Neural cell (in vitro differentiated cells): Measurements from ENCODE around the gene ZNF200. TPM values are rescaled to one million over a fixed set of nuclear protein-coding genes. Genes with fewer than 3 reads are reported as not detected.

ENCODE experiments used
- H2AFZ ChIP-seq: fragments of 200-600, 300-800 bp; sonication (generic), shearing (Covaris generic); 2 replicates; pipeline ENCODE4 v1.6.0; 2014; ENCODE audit warnings: low read depth, mild to moderate bottlenecking, antibody characterized with exemption, low read length, moderate library complexity
- H3F3A ChIP-seq: fragments of 200-600 bp; shearing (Covaris generic); 2 replicates; pipeline ENCODE4 v1.6.1; 2016; ENCODE audit warnings: mild to moderate bottlenecking, moderate library complexity, mixed read lengths, antibody characterized with exemption, low read length; ENCODE audit not compliant: insufficient read depth, poor library complexity, severe bottlenecking
- H3K27ac ChIP-seq: fragments of 200-600, 300-800 bp; sonication (generic), shearing (Covaris generic); 2 replicates; pipeline ENCODE4 v1.5.1; 2014; ENCODE audit warnings: mild to moderate bottlenecking, low read length, moderate library complexity
- H3K27me3 ChIP-seq: fragments of 300-800, 200-600 bp; sonication (generic), shearing (Covaris generic); 2 replicates; pipeline ENCODE4 v1.6.0; 2014; ENCODE audit warnings: mild to moderate bottlenecking, low read depth, low read length, moderate library complexity; ENCODE audit not compliant: insufficient read depth
- H3K36me3 ChIP-seq: fragments of 300-800, 200-600 bp; sonication (generic), shearing (Covaris generic); 2 replicates; pipeline ENCODE4 v1.5.1; 2014; ENCODE audit warnings: mild to moderate bottlenecking, antibody characterized with exemption, low read length, moderate library complexity; ENCODE audit not compliant: insufficient read depth
- H3K4me2 ChIP-seq: fragments of 300-800, 200-600 bp; sonication (generic), shearing (Covaris generic); 2 replicates; pipeline ENCODE4 v1.6.0; 2014; ENCODE audit warnings: mild to moderate bottlenecking, low read length
- H3K4me3 ChIP-seq: fragments of 300-800, 200-600 bp; sonication (generic), shearing (Covaris generic); 2 replicates; pipeline ENCODE4 v1.5.1; 2014; ENCODE audit warnings: mild to moderate bottlenecking, low read length, moderate library complexity
- H3K79me2 ChIP-seq: fragments of 200-600 bp; shearing (Covaris generic); replicated peaks from 2 replicates; pipeline ENCODE4 v1.6.0; 2014; ENCODE audit warnings: mild to moderate bottlenecking, low read length, moderate library complexity; ENCODE audit not compliant: insufficient read depth
- H3K9ac ChIP-seq: fragments of 300-800, 200-600 bp; sonication (generic), shearing (Covaris generic); 2 replicates; pipeline ENCODE4 v1.6.1; 2016; ENCODE audit warnings: mild to moderate bottlenecking, low read length, mixed read lengths
- H3K9me2 ChIP-seq: fragments of 200-600 bp; shearing (Covaris generic); 2 replicates; pipeline ENCODE4 v1.6.1; 2016; ENCODE audit warnings: mild to moderate bottlenecking, low read length, mixed read lengths; ENCODE audit not compliant: insufficient read depth
- H3K9me3 ChIP-seq: fragments of 200-600, 300-800 bp; sonication (generic), shearing (Covaris generic); 2 replicates; pipeline ENCODE4 v1.6.1; 2016; ENCODE audit warnings: mild to moderate bottlenecking, mixed run types, low read length, moderate library complexity, mixed read lengths
- H4K20me1 ChIP-seq: fragments of 200-600 bp; shearing (Covaris generic); 2 replicates; pipeline ENCODE4 v1.6.1; 2016; ENCODE audit warnings: mild to moderate bottlenecking, mixed run types; ENCODE audit not compliant: insufficient read depth
- EP300 ChIP-seq: fragments of 450-650 bp; conservative IDR thresholded peaks from 2 replicates; pipeline ENCODE4 v1.6.1; 2014; ENCODE audit warnings: antibody characterized with exemption, mild to moderate bottlenecking, moderate library complexity; ENCODE audit not compliant: poor library complexity, severe bottlenecking
- EZH2 ChIP-seq: fragments of 200-600, 300-800 bp; shearing (Covaris generic), sonication (generic); IDR thresholded peaks from 2 replicates; pipeline ENCODE4 v1.6.1; 2014; ENCODE audit warnings: antibody characterized with exemption, low read length, borderline replicate concordance, mild to moderate bottlenecking; ENCODE audit not compliant: insufficient read depth, poor library complexity, severe bottlenecking
- MXI1 ChIP-seq: fragments of 450-650 bp; conservative IDR thresholded peaks from 2 replicates; pipeline ENCODE4 v1.6.1; 2014; ENCODE audit warnings: antibody characterized with exemption, mild to moderate bottlenecking; ENCODE audit not compliant: poor library complexity, severe bottlenecking
- POLR2AphosphoS5 ChIP-seq: IDR thresholded peaks from 2 replicates; pipeline ENCODE4 v1.6.1; 2012
- RAD21 ChIP-seq: fragments of 450-650 bp; conservative IDR thresholded peaks from 2 replicates; pipeline ENCODE4 v1.6.1; 2014; ENCODE audit warnings: antibody characterized with exemption, mild to moderate bottlenecking, moderate library complexity
- REST ChIP-seq: IDR thresholded peaks from 2 replicates; pipeline ENCODE4 v1.6.1; 2012; ENCODE audit warnings: borderline replicate concordance
- SMC3 ChIP-seq: fragments of 450-650 bp; conservative IDR thresholded peaks from 2 replicates; pipeline ENCODE4 v1.6.1; 2014; ENCODE audit warnings: antibody characterized with exemption, mild to moderate bottlenecking, moderate library complexity; ENCODE audit not compliant: poor library complexity
- TAF1 ChIP-seq: IDR thresholded peaks from 2 replicates; pipeline ENCODE4 v1.6.1; 2012; ENCODE audit warnings: low read depth
- polyA plus RNA-seq: library from polyadenylated mRNA; depleted of rRNA; stranded (reverse); fragments of >200 nt; gene quantifications from 2 replicates; pipeline ENCODE4 v1.2.3, GENCODE V29; 2014
- TF ChIP-seq, protein P1 (sequence below): fragments of 450-650 bp; IDR thresholded peaks from 2 replicates; pipeline ENCODE4 v1.5.1; 2014; ENCODE audit warnings: antibody characterized with exemption, mild to moderate bottlenecking, moderate library complexity; ENCODE audit not compliant: poor library complexity, severe bottlenecking

The ZNF200 gene
- polyA plus RNA-seq, 1 donor from 2014 or later: 20.8 TPM

DNA sequence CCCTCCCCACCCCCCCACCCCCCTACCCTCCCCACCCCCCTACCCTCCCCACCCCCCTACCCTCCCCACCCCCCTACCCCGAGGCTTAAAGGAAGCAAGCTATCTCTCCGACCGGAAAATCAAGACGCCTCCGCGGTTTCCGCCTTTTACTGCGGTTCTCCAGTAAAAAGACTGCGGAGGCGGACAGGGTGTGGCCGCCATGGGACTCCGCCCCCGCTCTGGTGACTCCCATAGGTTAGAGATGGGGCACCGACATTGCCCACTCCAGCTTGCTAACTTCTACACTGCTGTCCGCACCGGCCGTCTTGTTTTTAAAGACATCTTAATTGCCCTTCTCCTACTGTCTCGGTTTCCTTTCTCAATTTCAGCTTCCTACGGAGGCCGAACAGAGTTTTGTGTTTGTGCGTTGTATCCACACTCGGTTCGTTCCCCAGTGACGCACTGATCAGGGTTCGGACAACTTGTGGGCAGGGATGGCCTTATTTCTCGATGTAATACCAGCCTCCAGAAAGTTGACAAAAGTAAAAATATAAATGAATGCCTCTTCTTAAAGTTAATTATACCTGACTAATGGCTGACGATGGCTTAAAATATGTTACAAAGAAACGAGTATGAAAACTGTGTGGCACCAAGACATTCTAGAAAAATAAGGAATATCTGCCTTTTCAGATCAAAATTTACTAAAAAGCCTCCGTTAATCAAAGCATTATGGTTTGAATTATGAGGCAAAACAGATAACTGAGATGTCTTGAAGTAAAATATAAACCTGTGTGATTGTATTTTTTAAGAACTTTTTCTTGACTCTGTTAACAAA is 1.1 kb upstream of the ZNF200 start:
- no peak for TF ChIP-seq MXI1
- TF ChIP-seq TAF1: no peak
- TF ChIP-seq RAD21: no peak
- TF ChIP-seq POLR2AphosphoS5: no peak
- TF ChIP-seq, protein P1, sequence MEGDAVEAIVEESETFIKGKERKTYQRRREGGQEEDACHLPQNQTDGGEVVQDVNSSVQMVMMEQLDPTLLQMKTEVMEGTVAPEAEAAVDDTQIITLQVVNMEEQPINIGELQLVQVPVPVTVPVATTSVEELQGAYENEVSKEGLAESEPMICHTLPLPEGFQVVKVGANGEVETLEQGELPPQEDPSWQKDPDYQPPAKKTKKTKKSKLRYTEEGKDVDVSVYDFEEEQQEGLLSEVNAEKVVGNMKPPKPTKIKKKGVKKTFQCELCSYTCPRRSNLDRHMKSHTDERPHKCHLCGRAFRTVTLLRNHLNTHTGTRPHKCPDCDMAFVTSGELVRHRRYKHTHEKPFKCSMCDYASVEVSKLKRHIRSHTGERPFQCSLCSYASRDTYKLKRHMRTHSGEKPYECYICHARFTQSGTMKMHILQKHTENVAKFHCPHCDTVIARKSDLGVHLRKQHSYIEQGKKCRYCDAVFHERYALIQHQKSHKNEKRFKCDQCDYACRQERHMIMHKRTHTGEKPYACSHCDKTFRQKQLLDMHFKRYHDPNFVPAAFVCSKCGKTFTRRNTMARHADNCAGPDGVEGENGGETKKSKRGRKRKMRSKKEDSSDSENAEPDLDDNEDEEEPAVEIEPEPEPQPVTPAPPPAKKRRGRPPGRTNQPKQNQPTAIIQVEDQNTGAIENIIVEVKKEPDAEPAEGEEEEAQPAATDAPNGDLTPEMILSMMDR: no peak
- TF ChIP-seq EZH2: no peak
- no peak for TF ChIP-seq SMC3
- TF ChIP-seq REST: no peak
- TF ChIP-seq EP300: no peak
- H4K20me1 ChIP-seq: no peaks in the 10 kb centered on the region
- no peaks in the 10 kb centered on the region for H3K9me2 ChIP-seq
- H3K79me2 ChIP-seq: peaks cover 8% of the 10 kb centered on the region
- H3K9me3 ChIP-seq: peaks cover 2% of the 10 kb centered on the region
- no peak overlapping the region for H2AFZ ChIP-seq
- H3F3A ChIP-seq: no peaks in the 10 kb centered on the region
- H3K4me3 ChIP-seq: no peak overlapping the region
- no peaks in the 10 kb centered on the region for H3K27me3 ChIP-seq
- no peak overlapping the region for H3K4me2 ChIP-seq
- H3K9ac ChIP-seq: no peak overlapping the region
- no peak overlapping the region for H3K27ac ChIP-seq
- H3K36me3 ChIP-seq: peaks cover 17% of the 10 kb centered on the region

DNA sequence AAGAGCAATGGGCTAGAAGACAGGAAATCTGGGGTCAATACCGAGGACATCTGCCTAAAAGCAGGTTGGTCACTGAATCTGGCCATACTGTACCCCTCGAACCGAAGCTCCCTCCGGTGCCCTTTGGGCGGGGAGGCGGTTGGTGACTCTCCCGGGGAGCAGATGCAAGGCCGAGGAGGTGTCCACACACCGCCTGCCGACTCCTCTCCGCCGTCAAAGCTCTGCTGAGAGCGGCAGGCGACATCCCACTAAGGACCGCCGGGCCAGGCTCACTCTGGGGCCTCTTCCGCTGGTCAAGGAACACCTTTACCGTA is 458 bp downstream of the ZNF200 start:
- Histone ChIP-seq H3K9me3 (peaks cover 2% of the 10 kb centered on the region), H3K27me3 (no peaks in the 10 kb centered on the region), H3F3A (no peaks in the 10 kb centered on the region), H3K9ac (peak overlapping the region; percentile 89), H3K9me2 (no peaks in the 10 kb centered on the region), H2AFZ (peak overlapping the region; percentile 83), H3K4me2 (peak overlapping the region; percentile 81), H3K27ac (peak overlapping the region; percentile 94), H3K36me3 (peaks cover 23% of the 10 kb centered on the region), H3K79me2 (peaks cover 8% of the 10 kb centered on the region), H3K4me3 (peak overlapping the region; percentile 100), H4K20me1 (no peaks in the 10 kb centered on the region)
- TF ChIP-seq EP300 (no peak), EZH2 (no peak), REST (no peak)
